HG03066 (cell line): ENCODE results near the gene PDIA3.
"Not testable (repeated sequence)": the region's sequence is repeated elsewhere in the genome, so short reads cannot be mapped to it uniquely, and the experiment has no call there.

Experiments used
- ATAC-seq: cut with Tn5 transposase; IDR thresholded peaks from one replicate; pipeline ENCODE4 v1.9.1; 2021; ENCODE audit warnings: low read depth; ENCODE audit not compliant: unreplicated experiment

The PDIA3 gene

GRCh38 chr15:43776101-43776717 is 30.0 kb downstream of the PDIA3 start:
- ATAC-seq: peak; percentile 61

DNA sequence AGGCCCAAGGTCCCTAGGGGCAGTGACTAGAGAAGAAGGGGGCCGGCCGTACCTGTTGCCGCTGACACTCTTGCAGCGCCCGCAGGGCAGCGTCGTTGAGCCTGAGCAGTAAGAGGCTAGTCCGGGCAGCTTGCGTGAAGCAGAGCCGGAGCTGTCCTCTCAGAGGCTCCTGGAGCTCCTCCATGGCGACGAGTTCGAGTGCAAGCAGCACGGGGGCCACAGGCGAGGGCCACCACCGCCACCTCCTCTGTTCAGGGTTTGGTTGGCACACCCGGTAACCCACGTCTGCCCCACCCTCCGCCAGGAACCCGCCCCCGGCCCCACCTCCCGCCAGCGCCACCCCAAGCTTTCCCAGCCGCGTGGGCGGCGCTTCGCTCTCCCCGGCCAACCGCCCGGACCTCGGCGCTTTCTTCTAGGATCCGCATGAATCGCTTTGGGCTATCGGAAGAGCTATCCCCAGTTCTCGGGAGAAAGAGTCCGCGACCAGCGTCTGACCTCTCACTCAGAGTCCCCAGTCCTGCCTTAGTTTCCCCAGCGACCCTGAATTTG is 30.6 kb downstream of the PDIA3 start, which contains the start of gene ELL3:
Gene ELL3, minus strand, starts transcription at position 249 of the 549 bp plus-strand sequence. Its CDS starts 65 bp downstream, at position 184.
- ATAC-seq: peak; percentile 40

GRCh38 chr15:43777267-43777914 is 31.2 kb downstream of the PDIA3 start:
- peak; percentile 47 for ATAC-seq

DNA sequence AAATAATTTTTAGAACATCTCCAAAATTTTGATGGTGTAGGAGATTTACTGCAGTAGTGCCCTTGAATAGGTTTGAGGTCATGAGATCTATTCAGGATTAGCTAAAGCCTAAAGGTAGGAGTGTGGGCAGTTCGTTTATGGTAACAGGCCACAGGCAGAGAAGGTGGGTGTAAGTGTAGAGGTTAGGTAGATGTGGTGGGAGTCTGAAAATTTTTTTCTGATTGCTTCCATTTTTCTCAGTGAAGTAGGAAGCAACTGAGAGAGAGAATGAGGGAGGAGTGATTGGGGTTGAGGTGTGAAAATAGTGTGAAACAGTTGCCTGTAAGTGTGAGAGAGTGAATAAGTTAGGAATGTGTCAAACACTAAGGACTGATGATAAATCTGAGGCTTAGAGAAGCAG is 32.8 kb downstream of the PDIA3 start:
- ATAC-seq: no peak

- no peak for ATAC-seq
These were observed 43.2 kb downstream of the PDIA3 start for GRCh38 chr15:43789409-43789808.

DNA sequence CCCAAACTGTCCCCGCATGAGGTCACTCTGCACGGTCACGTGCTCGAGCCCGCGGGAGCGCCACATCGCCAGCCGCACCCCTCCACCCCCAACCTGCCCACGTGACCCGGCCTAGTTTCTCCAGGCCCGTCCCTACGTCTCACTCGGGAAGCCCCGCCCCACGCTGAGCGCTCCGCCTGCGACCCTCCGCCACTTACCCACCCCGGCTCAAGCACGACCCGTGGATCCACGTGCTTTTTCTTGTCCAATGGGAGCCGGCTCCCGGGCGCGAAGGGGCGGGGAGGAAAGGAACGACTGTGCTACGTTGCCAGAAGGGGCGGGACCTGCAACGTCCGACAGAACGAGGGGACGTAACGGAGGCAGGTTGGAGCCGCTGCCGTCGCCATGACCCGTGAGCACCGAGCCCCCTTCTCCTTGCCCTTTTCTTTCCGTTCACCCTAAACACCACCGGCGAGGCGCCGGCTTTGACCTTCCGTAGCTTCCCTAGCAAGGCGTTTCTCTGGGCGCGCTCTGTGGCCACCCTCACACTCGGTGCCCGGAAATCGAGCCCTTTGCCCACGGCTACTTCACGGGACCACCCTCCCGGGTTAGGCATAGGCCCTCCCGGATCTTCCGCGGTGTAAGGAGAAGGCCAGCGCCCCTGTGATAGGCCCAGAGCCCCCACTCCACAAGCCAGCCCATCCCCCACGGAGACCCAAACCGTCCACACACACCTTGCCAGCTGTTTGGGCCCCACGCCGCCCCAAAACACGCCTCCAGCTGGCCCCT is 45.9 kb downstream of the PDIA3 start, which contains the start of gene SERF2:
Gene SERF2, plus strand, starts transcription at position 328 of the 768 bp plus-strand sequence. Its CDS starts 57 bp downstream, at position 385.
- ATAC-seq: peak; percentile 69

GRCh38 chr15:43792761-43793476 is 46.7 kb downstream of the PDIA3 start:
- ATAC-seq: no peak

- ATAC-seq: no peak
These were observed 47.4 kb downstream of the PDIA3 start for GRCh38 chr15:43793647-43794046.

DNA sequence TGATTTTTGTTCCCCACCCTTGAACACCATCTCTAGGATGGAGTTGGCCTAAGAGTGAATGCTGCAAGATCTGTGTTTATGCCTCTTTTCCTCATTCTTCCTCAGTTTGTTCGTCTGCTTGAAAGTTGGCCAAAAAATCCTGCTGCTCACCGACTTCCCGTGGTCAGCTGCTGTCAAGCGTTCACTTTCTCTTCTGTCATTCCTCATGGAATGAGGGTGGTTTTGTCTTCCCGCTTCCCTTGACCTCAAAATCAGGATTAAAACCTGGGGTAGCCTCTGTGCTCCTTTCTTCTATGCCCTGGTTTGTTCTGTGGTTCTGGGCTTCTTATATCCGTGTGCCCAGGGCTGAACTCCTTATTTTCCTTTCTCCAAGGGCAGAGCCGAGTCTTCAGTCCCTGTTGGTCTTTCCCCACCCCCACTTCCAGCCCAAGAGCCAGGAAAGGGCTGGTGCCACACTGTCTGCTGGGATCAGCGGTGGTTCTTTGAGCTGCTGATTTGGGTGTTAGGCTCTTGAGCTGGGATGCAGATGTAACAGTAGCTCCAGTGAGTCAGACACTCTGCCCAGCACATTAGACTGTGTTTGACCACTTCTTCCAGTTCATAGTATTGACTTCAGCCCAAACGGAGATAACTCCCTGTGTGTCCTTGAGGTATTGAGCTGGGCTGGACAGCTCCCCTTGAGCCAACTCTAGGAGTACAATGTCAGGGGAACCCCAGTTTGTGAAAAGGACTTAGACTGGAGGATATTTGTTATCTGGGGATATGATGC is 48.2 kb downstream of the PDIA3 start:
- ATAC-seq: no peak

DNA sequence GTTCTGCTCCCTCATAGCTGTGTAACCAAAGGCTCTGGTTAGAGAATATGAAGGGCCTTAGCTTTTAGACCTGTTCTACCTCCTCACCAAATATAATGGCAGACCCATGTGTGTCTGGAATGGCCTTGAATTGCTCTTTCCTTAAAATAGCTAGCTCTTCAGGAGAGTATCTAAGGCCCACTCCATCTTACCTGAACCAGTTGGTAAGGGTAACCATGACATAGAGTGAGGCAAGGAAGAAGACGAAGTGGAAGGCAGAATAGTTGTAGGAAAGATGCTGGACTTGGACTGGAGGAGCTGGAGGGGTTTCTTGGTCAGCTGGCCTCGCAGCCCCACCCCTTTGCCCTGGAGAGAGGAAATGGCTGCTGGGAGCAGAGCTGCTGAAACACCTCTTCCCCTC is 49.0 kb downstream of the PDIA3 start:
- no peak for ATAC-seq

DNA sequence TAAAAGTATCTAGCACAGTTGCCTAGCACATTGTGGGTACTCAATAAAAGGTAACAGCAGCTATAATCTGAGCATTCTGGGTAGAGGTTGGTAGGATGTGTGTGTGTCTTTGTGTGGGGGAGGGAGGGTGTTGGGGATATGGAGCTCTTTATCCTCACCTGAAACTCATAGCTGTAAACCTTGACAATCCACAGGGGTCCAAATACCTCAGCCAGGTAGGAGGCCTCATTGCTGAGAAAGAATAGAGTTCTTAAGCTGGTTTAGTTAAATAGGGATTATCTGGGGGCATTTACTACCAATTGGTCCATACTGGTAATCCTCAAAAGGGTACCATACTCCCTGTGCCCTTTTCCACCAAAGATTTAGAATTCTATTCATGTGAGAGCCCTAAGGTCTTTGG is 49.8 kb downstream of the PDIA3 start:
- no peak for ATAC-seq

GRCh38 chr15:43796566-43796965 is 50.3 kb downstream of the PDIA3 start:
- ATAC-seq: no peak

GRCh38 chr15:43799209-43799944 is 53.1 kb downstream of the PDIA3 start:
- no peak for ATAC-seq

GRCh38 chr15:43799945-43800285 is 53.7 kb downstream of the PDIA3 start, which contains the start of gene SERINC4:
Gene SERINC4, minus strand, starts transcription at chr15:43800220. Its CDS starts 234 bp downstream, at chr15:43799986.
- no peak for ATAC-seq

DNA sequence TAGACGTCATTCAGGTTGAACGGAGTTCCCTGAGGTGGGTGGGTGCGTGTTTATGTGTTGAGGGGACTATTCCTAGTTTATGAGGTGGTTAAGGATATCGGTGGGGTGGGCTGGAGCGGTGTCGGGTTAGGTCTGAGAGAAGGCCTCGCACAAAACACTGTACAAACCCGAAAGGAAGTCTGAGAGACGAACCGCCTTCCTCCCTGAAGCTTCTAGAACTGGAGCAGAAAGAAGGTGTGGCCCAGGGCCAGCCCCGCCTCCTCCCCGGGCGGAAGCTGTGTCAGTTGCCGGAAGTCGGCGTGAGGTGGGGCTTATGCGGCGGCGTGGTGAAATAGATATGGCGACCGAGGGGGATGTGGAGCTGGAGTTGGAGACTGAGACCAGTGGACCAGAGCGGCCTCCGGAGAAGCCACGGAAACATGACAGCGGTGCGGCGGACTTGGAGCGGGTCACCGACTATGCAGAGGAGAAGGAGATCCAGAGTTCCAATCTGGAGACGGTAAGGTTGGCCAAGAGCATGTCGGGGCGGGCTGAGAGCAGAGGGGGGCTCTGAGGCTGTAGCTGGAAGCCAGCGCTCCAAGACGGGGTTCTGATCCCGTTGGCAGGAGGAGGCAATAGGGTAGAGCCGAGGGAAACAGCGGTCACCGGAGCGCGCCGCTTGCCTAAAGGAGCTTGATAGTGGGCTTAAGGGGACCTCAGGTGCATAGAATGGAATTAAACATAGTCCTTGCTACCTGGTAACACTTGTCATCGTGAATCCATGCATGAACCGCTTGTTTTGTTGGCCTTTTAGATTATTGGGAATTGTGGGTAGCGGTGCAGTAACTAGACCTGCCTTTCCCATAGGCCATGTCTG is 54.3 kb downstream of the PDIA3 start, which contains the start of gene HYPK:
Gene HYPK, plus strand, starts transcription at position 314 of the 856 bp plus-strand sequence. Its CDS starts 24 bp downstream, at position 338.
- peak; percentile 79 for ATAC-seq

GRCh38 chr15:43802676-43803075 is 56.4 kb downstream of the PDIA3 start:
- not testable (repeated sequence) for ATAC-seq

DNA sequence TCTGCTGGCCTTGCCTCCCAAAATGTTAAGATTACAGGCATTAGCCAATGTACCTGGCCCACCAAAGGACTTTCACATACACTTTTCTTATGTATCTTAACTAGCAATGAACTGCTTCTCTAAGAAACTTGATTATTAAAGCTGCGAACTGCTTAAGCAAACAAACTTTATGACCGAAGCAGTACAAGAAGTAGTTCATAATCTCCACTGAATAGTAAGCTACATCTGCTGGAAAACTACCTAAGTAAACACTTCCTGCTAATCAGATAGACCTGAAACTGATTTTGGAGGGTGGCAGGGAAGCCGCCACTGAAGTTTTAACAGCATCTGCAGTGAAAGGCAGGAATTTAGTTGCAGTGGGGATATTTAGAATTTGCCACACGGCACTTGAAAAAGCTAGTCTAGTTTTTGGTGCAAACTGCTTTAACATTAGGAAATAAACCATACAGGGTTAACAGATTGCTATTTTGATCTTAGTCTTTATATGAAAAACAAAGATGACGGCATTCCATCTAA is 62.3 kb downstream of the PDIA3 start:
- ATAC-seq: no peak
